ENCODE data around the gene DPH2.

DNA sequence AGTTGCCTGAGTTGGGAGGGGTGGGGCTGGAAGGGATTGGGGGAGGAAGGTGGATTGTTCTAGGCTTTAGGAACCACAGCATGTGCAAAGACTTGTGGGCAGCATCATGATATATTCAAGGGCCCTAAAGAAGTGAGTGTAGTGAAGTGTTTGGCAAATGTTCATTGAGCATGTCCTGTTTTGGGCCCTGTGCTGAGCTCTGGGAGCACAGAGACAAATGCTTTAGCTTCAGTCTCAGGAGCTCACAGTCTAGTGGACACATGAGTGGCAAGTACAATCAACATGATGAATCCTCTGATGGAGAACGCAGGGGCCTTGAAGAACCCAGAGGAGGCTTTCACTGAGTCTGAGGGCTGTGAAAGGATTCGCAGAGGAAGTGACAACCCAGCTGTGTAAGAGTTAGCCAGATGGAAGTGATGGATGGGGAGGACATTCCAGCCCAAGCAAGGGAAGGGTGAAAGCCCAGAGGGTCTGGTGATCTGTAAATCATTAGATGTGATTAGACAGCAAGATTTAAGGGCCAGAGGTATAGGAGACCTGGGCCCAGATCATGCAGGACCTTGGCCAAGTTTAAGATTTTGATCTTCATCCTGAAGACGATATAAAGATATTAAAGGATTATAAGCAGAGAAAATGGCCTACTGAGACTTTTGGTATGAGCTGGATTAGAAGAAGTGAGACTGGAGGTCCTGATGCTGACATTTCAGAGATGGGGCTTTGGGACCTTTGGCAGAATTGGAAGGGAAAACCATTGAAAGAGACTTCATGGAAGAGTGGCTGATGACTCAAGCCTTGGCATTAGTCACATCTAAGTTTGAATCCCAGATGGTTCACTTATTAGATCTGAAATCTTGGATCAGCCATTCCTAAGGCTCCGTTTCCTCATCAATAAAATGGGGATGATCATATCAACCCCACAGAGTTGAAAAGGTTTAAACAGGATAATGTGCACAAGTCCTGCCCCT is 18.5 kb upstream of the DPH2 start:
- TF ChIP-seq POLR2A (IDR thresholded peaks at IDR 0.05) = no peak
- TF ChIP-seq, protein P1, sequence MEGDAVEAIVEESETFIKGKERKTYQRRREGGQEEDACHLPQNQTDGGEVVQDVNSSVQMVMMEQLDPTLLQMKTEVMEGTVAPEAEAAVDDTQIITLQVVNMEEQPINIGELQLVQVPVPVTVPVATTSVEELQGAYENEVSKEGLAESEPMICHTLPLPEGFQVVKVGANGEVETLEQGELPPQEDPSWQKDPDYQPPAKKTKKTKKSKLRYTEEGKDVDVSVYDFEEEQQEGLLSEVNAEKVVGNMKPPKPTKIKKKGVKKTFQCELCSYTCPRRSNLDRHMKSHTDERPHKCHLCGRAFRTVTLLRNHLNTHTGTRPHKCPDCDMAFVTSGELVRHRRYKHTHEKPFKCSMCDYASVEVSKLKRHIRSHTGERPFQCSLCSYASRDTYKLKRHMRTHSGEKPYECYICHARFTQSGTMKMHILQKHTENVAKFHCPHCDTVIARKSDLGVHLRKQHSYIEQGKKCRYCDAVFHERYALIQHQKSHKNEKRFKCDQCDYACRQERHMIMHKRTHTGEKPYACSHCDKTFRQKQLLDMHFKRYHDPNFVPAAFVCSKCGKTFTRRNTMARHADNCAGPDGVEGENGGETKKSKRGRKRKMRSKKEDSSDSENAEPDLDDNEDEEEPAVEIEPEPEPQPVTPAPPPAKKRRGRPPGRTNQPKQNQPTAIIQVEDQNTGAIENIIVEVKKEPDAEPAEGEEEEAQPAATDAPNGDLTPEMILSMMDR (IDR thresholded peaks at IDR 0.05) = no peak
- TF ChIP-seq POLR2AphosphoS5 (IDR thresholded peaks at IDR 0.05) = no peak
- TF ChIP-seq EP300 (IDR thresholded peaks at IDR 0.05) = no peak
